Endodermal cell (in vitro differentiated cells): ENCODE data around the gene CCDC167. TPM values are rescaled to one million over a fixed set of nuclear protein-coding genes. Genes with fewer than 3 reads are reported as not detected.
"Not testable (repeated sequence)": the region's sequence is repeated elsewhere in the genome, so short reads cannot be mapped to it uniquely, and the experiment has no call there.

Experiments
- DNase-seq: peaks from one replicate; pipeline ENCODE4 v3.0.0-alpha.2; 2017
- H3K27ac ChIP-seq: 2 replicates; pipeline ENCODE4 v1.5.1; 2013; ENCODE audit warnings: mild to moderate bottlenecking, low read depth, low read length, moderate library complexity
- H3K27me3 ChIP-seq: 2 replicates; pipeline ENCODE4 v1.6.1; 2013; ENCODE audit warnings: mild to moderate bottlenecking, low read length, moderate library complexity; ENCODE audit not compliant: insufficient read depth, control insufficient read depth, poor library complexity, severe bottlenecking
- H3K36me3 ChIP-seq: 2 replicates; pipeline ENCODE4 v1.7.0; 2013; ENCODE audit warnings: mild to moderate bottlenecking, low read length, moderate library complexity; ENCODE audit not compliant: control insufficient read depth, insufficient read depth
- H3K4me1 ChIP-seq: one replicate; pipeline ENCODE4 v1.7.0; 2013; ENCODE audit warnings: low read length; ENCODE audit not compliant: control insufficient read depth, insufficient read depth
- H3K4me3 ChIP-seq: 2 replicates; pipeline ENCODE4 v1.5.1; 2013; ENCODE audit warnings: mild to moderate bottlenecking, low read length, moderate library complexity
- H3K9ac ChIP-seq: 2 replicates; pipeline ENCODE4 v1.6.1; 2013; ENCODE audit warnings: mild to moderate bottlenecking, low read length, moderate library complexity; ENCODE audit not compliant: poor library complexity, severe bottlenecking; ENCODE audit errors: extremely low read depth
- H3K9me3 ChIP-seq: 2 replicates; pipeline ENCODE4 v1.6.1; 2013; ENCODE audit warnings: mild to moderate bottlenecking, low read length, moderate library complexity; ENCODE audit not compliant: control insufficient read depth
- H3K27ac Mint-ChIP-seq: 2 replicates; pipeline ENCODE4 v1.8.0; 2020; ENCODE audit warnings: mixed read lengths
- H3K27me3 Mint-ChIP-seq: 2 replicates; pipeline ENCODE4 v1.8.0; 2021; ENCODE audit warnings: mild to moderate bottlenecking, mixed read lengths; ENCODE audit not compliant: insufficient read depth
- H3K36me3 Mint-ChIP-seq: 2 replicates; pipeline ENCODE4 v1.8.0; 2020; ENCODE audit warnings: low read depth, mixed read lengths
- H3K4me1 Mint-ChIP-seq: 2 replicates; pipeline ENCODE4 v1.8.0; 2020; ENCODE audit warnings: mixed read lengths
- H3K4me3 Mint-ChIP-seq: 2 replicates; pipeline ENCODE4 v1.8.0; 2020; ENCODE audit warnings: mild to moderate bottlenecking, moderate library complexity, mixed read lengths
- H3K9me3 Mint-ChIP-seq: 2 replicates; pipeline ENCODE4 v1.8.0; 2020; ENCODE audit warnings: mild to moderate bottlenecking, mixed read lengths
- WGBS, 2 experiments: methylation state at CpG; one replicate each; pipeline versions ENCODE4 v1.1.5 to v1.1.7; 2013; ENCODE audit warnings: missing lambda C conversion rate in 2 of 2, mixed read lengths in 1 of 2; ENCODE audit not compliant: insufficient coverage in 1 of 2, insufficient read length in 1 of 2; 5-methylcytosine and 5-hydroxymethylcytosine counted together
- total RNA-seq, 2 donors: library from RNA; stranded (reverse); fragmentation: NEBNext Ultra II Directional in 1 of 2; extraction: Animal tissue kit (Norgen Biotek cat#: 25700) in 1 of 2; gene quantifications; 2 replicates in 1 of 2; 3 replicates in 1 of 2; pipeline ENCODE4 v1.2.1, GENCODE V29; 2021
- TF ChIP-seq, protein P1 (sequence below): fragments of 200-600 bp; sonication (generic); conservative IDR thresholded peaks from 2 replicates; pipeline ENCODE4 v1.5.0; 2021; ENCODE audit warnings: antibody characterized with exemption, mild to moderate bottlenecking

CCDC167 gene
- total RNA-seq, 2 donors from 2014 or later, result 60.4 to 66.1 TPM

DNA sequence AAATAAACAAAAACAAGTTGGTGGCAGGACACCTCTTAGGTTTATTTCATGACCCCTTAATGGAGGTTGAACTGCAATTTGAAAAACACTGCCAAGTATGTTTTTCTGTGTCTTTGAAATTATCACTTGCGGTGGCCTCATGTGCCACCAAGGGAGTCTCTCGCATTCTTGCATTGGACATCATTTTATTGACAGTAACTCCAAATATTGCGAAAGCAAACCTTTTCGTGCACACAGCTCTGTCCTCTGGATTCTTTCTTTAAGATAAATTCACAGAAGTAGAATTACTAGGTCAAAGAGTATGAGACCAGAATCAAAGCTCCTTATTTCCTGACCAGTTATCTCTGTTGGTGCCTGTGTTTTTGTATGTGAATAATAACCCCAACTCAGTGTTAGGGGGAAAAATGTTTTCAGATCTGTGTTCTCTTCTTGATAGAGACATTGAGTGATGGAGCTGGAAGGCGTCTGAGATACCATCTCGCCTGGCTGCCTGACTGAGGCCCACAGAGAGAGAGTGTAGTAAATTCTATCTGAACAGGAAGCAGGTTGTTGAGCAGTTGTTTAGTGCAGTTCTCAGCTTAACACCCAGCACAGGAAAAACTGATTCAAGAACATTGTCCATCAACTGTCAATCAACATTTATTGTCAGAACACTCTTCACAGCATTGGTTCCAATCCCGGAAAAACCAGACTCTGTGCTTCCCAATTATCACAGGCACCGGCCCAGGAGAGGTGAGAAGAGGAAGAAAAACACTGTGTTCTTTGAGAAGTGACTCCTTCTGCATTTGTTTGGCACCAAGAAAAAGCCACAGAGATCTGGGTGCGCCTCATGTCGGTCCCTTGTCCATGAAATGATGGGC lies 2.2 kb upstream of the CCDC167 start:
- no peaks in the 10 kb centered on the region for H3K27me3 ChIP-seq
- no peak overlapping the region for H3K4me3 ChIP-seq
- no peaks in the 10 kb centered on the region for H3K4me1 ChIP-seq
- no peak overlapping the region for H3K27ac ChIP-seq
- Mint-ChIP-seq H3K9me3 (no peaks in the 10 kb centered on the region), H3K27ac (no peak overlapping the region), H3K27me3 (no peaks in the 10 kb centered on the region), H3K4me1 (peaks cover 7% of the 10 kb centered on the region), H3K36me3 (peaks cover under 1% of the 10 kb centered on the region), H3K4me3 (no peak overlapping the region)
- H3K36me3 ChIP-seq, result peaks cover under 1% of the 10 kb centered on the region
- no peak overlapping the region for H3K9ac ChIP-seq
- no peak for DNase-seq
- 91 to 98% methylated on average over 9 to 10 of the region's 10 CpGs for WGBS, 2 experiments
- no peaks in the 10 kb centered on the region for H3K9me3 ChIP-seq
- TF ChIP-seq, protein P1, sequence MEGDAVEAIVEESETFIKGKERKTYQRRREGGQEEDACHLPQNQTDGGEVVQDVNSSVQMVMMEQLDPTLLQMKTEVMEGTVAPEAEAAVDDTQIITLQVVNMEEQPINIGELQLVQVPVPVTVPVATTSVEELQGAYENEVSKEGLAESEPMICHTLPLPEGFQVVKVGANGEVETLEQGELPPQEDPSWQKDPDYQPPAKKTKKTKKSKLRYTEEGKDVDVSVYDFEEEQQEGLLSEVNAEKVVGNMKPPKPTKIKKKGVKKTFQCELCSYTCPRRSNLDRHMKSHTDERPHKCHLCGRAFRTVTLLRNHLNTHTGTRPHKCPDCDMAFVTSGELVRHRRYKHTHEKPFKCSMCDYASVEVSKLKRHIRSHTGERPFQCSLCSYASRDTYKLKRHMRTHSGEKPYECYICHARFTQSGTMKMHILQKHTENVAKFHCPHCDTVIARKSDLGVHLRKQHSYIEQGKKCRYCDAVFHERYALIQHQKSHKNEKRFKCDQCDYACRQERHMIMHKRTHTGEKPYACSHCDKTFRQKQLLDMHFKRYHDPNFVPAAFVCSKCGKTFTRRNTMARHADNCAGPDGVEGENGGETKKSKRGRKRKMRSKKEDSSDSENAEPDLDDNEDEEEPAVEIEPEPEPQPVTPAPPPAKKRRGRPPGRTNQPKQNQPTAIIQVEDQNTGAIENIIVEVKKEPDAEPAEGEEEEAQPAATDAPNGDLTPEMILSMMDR, result no peak

DNA sequence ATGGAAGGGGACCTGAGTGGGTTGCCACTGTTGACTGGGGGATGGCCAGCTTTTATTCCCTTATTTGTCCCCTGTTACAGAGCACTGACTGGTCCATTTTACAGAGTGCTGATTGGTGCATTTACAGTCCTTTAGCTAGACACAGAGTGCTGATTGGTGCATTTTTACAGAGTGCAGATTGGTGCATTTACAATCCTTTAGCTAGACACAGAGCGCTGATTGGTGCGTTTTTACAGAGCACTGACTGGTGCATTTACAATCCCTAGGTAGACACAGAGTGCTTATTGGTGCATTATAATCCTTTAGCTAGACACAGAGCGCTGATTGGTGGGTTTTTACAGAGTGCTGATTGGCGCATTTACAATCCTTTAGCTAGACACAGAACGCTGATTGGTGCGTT lies 1.2 kb upstream of the CCDC167 start:
- not testable (repeated sequence) for H3K4me1 ChIP-seq, H3K27ac Mint-ChIP-seq, H3K27ac ChIP-seq, H3K27me3 ChIP-seq, H3K36me3 ChIP-seq, H3K9me3 Mint-ChIP-seq, H3K4me3 Mint-ChIP-seq, H3K4me3 ChIP-seq, H3K4me1 Mint-ChIP-seq, DNase-seq, H3K9ac ChIP-seq, H3K27me3 Mint-ChIP-seq, H3K9me3 ChIP-seq, H3K36me3 Mint-ChIP-seq
- WGBS, 2 experiments, result 96 to 98% methylated on average over 6 of the region's 6 CpGs

- Histone ChIP-seq H3K27ac (peak overlapping the region; percentile 25), H3K9me3 (no peaks in the 10 kb centered on the region), H3K4me3 (peak overlapping the region; percentile 97), H3K4me1 (no peaks in the 10 kb centered on the region), H3K27me3 (no peaks in the 10 kb centered on the region), H3K36me3 (peaks cover 5% of the 10 kb centered on the region), H3K9ac (no peak overlapping the region)
- TF ChIP-seq, protein P1, result no peak
- Mint-ChIP-seq H3K9me3 (no peaks in the 10 kb centered on the region), H3K36me3 (peaks cover 3% of the 10 kb centered on the region), H3K27ac (peak overlapping the region; percentile 90), H3K27me3 (no peaks in the 10 kb centered on the region), H3K4me1 (peaks cover 7% of the 10 kb centered on the region), H3K4me3 (peak overlapping the region; percentile 92)
- 70 to 80% methylated on average over 2 to 4 of the region's 4 CpGs for WGBS, 2 experiments
- DNase-seq, result no peak
Measured at GRCh38 chr6:37500294-37500608, 558 bp upstream of the CCDC167 start.
